GM20431 (cell line): Measurements from ENCODE around the gene USP33.
"Not testable (repeated sequence)": the region's sequence is repeated elsewhere in the genome, so short reads cannot be mapped to it uniquely, and the experiment has no call there.

ENCODE experiments used
- in situ Hi-C: fragments of 300-500 bp; cut with MseI, MboI; formaldehyde crosslinking; loops from one replicate; pipeline ENCODE4 v1.15.0; 2020; ENCODE audit warnings: low sequenced_read_pairs; ENCODE audit not compliant: unreplicated experiment

The USP33 gene

DNA sequence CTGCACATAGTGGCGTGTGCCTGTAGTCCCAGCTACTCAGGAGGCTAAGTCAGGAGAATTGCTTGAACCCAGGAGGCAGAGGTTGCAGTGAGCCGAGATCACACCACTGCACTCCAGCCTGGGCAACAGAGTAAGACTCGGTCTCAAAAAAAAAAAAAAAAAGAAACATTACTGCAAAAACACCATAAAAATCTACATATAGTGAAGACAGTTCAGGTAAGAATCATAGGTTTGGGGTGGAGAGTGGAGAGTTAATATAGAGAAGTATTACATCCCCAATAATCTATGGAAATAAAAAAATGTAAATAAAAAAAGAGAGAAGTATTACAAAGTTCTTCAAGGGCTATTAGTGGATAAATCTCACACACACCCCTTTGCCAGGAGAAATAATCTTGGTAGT is 84.8 kb downstream of the USP33 start:
- in situ Hi-C loops, result not testable (repeated sequence)

DNA sequence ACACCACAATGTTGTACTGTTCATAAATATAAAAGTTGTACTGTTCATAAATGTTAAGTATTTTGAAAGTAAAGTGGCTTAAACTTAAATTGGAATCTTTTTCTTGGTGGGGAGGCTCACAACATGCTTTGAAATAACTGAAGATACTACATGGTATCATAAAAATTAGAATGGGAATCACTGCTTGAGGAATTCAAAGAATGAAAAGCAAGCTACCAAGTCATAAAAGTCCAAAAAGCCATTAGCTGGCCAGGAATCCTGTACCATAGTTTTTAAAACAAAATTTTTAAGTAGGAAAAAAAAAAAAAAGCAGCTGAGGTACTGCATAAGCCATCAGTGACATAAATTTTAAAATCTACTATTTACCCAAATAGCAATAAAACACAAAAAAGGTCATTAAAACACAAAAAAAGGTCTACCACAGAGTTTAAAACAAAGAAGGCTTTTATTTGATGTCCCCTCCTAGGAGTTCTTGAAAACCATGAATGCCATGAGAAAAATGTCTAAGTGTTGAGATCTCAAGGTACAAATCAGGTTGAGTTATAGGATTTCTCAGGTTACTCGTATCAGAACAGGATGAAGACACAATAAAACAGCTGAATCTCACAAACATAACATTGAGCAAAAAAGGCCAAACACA is 85.8 kb downstream of the USP33 start:
- in situ Hi-C loops, result no loop called here

DNA sequence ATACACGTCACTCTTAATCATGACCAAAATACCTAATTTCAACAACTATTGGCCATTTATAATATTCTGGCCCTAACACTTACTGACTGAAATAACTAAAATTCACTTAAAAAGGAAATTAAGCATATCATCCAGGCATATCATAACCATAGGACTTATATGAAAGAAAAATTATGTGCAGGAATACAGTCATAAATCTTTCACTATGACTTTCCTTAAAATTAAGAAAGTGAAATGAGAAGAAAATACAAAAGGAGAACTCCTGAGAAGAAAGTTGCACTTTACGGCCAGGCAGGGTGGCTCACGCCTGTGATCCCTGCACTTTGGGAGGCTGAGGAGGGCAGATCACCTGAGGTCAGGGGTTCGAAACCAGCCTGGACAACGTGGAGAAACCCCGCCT is 86.6 kb downstream of the USP33 start:
- in situ Hi-C loops, result no loop called here

DNA sequence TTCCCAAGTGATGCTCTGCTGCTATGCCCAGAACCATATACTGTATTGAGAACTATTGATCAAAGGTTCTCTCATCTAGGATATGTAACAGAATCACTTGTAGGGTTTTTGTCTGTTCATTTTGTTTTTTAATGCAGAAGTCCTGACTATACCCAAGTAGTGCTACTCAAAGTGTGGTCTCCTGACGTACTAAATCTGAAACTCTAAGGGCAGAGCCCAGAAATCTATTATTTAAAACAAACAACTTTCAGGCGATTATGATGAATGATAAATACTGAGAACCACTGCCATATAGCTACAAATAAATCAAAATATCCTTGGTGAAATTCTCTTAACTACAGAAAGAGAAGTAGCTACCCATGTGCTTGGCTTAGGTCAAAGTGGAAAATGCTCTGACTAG is 87.3 kb downstream of the USP33 start:
- in situ Hi-C loops, result no loop called here

DNA sequence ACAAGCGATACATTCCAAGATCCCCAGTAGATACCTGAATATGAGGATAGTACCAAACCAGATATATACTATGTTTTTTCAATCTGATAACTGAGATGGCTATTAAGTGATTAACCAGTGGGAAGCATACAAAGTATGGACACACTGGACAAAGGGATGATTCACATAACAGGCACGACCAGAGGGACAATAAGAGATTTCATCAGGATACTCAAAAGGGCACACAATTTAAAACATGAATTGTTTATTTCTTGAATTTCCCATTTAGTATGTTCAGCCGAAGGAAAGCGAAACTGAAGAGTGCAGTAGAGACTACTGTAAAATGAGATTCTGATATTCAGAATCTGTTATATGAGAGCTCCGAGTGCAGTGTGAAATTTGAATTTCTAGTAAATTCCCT is 87.8 kb downstream of the USP33 start:
- in situ Hi-C loops, result no loop called here

DNA sequence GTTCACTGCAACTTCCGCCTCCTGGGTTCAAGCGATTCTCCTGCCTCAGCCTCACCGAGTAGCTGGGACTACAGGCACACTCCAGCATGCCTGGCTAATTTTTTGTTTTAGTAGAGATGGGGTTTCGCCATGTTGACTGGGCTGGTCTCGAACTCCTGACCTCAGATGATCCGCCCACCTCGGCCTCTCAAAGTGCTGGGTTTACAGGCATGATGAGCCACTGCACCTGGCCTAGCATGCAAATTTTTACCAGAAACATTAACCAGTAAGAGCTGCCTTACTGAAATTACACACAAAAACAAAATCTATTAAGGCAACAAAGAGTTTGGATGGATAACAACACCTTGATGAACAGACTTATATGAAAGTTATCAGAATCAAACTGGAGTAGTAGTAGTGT is 89.3 kb downstream of the USP33 start:
- in situ Hi-C loops, result no loop called here

DNA sequence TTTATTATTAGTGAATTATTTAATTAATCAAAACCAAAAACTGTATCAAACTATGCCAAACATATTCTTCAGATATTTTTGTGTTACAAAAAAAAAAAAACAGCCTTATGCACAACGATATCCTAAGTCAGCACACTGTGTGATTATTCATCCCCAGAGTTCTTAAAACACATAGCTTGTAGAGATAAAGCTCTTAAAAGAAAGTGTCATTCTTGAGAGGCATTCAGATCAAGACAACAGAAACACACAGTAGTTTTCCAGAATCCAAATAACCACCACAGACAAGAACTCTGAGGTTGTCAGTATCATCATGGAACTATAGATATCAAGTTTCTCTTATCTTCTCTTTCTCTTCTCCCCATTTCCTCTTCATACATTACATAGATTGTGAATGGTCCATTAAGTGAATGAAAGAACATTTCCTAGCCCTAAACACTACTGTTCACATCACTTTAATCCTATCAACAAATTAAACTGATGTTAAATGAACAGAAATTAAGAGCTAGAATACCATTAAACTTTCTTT is 90.7 kb downstream of the USP33 start:
- in situ Hi-C loops, result no loop called here

DNA sequence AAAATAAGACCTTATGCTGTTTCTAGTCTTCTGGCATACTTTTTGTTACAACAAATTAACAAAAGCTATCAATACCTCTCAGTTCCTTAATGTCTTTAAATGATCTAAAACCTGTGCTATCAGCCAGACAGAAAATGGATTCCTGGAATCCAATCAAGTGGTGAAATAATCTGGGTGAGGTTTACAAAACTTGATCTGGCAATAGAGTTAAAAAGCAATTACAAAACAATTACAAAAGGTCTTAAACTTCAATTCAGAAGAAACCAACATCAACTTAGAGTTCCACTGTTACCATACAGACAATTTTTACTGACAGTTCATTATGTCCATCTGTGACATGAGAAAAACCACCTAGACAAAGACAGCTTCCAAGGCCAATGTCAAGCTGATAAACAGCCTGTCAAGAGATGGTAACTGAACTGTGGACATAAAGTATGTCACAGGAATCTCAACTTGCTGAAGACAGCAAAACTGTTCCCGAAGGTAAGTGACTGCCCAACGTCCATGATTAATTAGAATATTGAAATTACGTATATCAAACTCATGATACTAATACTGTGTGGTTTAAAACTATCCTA is 94.6 kb downstream of the USP33 start:
- in situ Hi-C loops, result no loop called here

DNA sequence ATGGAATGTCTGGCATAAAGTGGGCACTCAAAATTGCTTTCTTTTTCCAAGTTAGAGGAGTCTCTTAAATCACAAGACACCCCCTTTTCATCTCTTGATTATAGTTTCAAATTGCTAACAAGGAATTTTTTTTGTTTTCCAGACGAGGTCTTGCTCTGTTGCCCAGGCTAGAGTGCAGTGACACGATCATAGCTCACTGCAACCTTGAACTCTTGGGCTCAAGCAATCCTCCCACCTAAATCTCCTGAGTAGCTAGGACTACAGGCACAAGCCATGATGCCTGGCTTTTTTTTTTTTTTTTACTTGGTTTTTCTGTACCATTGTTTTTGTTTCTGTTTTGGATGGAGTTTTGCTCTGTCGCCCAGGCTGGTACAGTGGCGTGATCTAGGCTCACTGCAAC is 98.0 kb downstream of the USP33 start:
- in situ Hi-C loops, result no loop called here

DNA sequence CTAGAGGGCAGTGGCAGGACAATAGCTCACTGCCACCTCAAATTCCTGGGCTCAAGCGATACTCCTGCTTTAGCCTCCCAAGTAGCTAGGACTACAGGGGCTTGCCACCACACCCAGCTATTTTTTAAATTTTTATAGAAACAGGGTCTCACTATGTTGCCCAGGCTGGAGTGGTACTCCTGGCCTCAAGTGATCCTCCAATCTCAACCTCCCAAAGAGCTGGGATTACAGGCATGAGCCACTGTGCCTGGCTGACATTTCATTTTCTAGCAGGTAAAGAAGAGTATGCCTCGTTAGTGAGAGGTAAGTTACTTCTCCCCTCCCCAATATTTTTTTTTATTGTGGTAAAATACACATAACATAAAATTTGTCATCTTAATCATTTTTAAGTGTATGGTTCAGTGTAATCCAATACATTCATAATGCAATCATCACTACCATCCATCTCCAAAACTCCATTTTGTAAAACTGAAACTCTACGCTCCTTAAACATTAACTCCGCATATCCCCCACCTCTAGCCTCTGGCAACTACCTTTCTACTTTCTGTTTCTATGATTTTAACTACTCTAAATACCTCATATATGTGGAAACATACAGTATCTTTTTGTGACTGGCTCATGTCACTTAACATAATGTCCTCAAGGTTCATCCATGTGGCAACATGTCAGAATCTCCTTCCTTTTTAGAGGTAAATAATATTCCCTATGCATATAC is 99.6 kb downstream of the USP33 start:
- in situ Hi-C loops, result no loop called here

DNA sequence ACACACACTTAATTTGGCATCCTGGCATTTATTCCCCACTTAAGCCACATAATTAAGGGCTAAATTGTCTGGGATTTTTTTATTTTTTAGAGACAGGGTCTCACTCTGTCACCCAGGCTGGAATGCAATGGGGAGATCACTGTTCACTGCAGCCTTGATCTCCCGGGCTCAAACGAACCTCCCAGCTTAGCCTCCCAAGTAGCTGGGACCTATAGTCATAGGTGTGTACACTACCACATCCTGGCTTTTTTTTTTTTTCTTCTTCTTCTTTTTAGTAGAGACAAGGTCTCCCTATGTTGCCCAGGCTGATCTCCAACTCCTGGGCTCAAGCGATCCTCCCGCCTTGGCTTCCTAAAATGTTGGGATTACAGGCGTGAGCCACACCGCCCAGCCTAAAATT is 101.4 kb downstream of the USP33 start:
- in situ Hi-C loops, result no loop called here

DNA sequence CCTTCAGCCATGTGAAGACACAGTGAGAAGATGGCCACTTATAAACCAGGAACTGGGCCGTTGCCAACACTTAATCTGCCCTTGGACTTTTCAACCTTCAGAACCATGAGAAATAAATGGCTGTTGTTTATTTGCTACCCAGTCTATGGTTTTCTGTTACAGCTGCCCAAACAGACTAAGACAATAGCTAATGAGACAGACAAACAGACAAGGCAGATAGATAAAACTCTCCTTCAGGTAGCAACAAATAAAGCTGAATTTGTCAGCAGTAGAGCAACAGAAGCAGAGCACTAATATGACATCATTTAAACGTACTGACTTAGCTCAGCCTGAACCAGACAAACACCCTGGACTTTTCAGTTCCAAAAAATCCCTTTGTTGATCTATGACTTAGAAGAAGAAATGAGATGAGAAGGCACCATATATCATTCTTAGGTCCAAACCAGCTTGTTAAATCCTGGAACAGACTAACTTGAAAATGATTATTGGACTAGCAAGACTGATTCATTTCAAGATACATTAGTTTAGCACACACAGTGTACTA is 104.1 kb downstream of the USP33 start:
- in situ Hi-C loops, result no loop called here

DNA sequence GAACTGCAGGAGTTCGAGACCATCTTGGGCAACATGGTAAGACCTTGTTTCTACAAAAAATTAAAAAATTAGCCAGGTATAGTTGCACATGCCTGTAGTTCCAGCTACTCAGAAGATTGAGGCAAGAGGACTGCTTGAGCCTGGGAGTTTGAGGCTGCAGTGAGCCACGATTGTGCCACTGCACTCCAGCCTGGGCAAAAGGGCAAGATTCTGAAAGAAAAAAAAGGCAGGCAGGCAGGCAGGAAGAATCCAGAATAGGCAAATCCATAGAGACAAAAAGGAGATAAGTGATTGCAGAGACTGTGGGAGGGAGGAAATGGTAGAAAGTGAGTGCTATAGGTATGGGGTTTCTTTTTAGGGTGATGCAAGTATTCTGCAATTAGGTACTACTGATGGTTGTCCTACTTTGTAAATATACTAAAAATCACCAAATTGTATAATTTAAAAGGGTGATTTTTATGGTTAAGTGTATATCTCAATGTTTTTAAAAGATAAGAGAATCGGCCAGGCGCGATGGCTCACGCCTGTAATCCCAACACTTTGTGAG is 106.6 kb downstream of the USP33 start:
- in situ Hi-C loops, result no loop called here

DNA sequence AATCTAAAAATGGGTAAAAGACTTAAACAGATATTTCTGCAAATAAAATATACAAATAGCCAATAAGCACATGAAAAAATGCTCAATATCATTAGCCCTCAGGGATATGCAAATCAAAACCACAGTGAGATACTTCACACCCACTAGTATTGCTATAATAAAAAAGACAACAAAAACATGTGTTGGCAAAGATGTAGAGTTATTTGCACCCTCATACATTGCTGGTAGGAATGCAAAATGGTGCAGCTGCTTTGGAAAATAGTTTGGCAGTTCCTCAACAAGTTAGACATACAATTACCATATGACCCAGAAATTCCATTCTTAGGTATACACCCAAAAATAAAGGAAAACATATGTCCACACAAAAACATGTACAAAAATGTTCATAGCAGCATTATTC is 107.4 kb downstream of the USP33 start:
- in situ Hi-C loops, result no loop called here

DNA sequence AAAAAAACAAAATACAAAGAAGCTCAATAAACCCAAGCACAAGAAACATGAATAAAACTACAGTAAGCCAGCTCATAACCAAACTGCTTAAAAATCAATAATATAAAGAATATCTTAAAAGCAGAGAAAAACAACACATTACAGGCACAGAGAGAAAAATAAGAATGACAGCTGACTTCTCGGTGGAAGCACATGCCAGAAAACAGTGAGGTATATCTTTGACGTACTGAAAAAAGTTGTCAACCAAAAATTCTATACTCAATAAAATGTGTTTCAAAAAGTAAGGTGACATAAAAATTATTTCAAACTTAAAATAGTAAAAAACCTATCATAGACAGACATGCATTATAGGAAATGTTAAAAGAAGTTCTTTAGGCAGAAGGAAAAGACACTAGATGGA is 110.5 kb downstream of the USP33 start:
- in situ Hi-C loops, result no loop called here

DNA sequence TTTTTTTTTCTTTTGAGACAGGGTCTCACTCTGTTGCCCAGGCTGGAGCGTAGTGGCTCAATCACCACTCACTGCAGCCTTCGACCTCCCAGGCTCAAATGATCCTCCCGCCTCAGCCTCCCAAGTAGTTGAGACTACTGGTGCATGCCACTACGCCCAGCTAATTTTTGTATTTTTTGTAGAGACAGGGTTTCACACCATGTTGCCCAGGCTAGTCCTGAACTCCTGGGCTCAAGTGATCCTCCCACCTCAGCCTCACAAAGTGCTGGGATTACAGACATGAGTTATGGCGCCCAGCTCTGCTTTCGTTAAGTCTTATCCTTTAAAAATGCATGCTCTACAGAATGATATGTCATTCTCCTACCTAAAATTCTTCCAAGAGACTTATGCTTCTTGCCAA is 113.4 kb downstream of the USP33 start:
- in situ Hi-C loops, result not testable (repeated sequence)
